HG02571 (cell line): ENCODE results near the gene HOXA10.

Experiments used
- ATAC-seq: cut with Tn5 transposase; IDR thresholded peaks from one replicate; pipeline ENCODE4 v1.9.1; 2021; ENCODE audit warnings: mild to moderate bottlenecking, moderate library complexity; ENCODE audit not compliant: unreplicated experiment

The HOXA10 gene

GRCh38 chr7:27203964-27204594, 30.0 kb upstream of the HOXA10 start:
- no peak for ATAC-seq

GRCh38 chr7:27203365-27203953, 29.3 kb upstream of the HOXA10 start:
- no peak for ATAC-seq

GRCh38 chr7:27202862-27203134, 28.7 kb upstream of the HOXA10 start:
- ATAC-seq, result no peak

- no peak for ATAC-seq
Observed at GRCh38 chr7:27202018-27202861, 28.1 kb upstream of the HOXA10 start.

- ATAC-seq, result no peak
Observed at GRCh38 chr7:27201580-27202017, 27.5 kb upstream of the HOXA10 start.

- no peak for ATAC-seq
Observed at GRCh38 chr7:27200761-27201579, 26.9 kb upstream of the HOXA10 start.

GRCh38 chr7:27199849-27200760, 26.0 kb upstream of the HOXA10 start, which contains the start of gene HOXA13:
HOXA13 (minus strand) TSS chr7:27200091; CDS start chr7:27200077, 14 bp downstream.
- no peak for ATAC-seq

- ATAC-seq, result no peak
Observed at GRCh38 chr7:27198871-27199801, 25.0 kb upstream of the HOXA10 start.

GRCh38 chr7:27198138-27198841, 24.2 kb upstream of the HOXA10 start:
- no peak for ATAC-seq

- no peak for ATAC-seq
Observed at GRCh38 chr7:27197137-27198042, 23.3 kb upstream of the HOXA10 start.

- no peak for ATAC-seq
Observed at GRCh38 chr7:27196287-27196767, 22.2 kb upstream of the HOXA10 start.

GRCh38 chr7:27194686-27195379, 20.7 kb upstream of the HOXA10 start:
- ATAC-seq, result no peak

GRCh38 chr7:27194002-27194352, 19.9 kb upstream of the HOXA10 start:
- ATAC-seq, result no peak

GRCh38 chr7:27193335-27194001, 19.3 kb upstream of the HOXA10 start:
- no peak for ATAC-seq

GRCh38 chr7:27192546-27193334, 18.6 kb upstream of the HOXA10 start:
- ATAC-seq, result no peak
